Femur (tissue), 1 donor: ENCODE results near the gene OSTF1.

Source experiments
- DNase-seq: peaks from one replicate; pipeline ENCODE4 v3.0.0-alpha.2; 2017

The OSTF1 gene

DNA sequence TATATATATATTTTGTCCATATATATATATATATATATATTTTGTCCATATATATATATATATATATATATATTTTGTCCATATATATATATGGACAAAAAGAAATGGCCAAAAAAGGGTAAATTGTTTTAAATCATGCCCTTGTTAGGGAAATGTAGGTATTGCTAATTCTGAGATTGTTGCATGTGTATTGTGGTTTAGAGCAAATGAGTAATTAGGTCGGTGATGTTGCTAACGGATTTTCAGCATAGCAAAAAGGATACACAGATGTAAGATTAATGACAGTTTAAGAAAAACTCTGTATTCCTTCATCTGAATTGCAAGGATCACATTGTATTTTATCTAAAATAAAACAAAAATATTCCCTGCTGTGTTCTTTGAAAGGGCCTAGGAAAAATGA is 40.2 kb downstream of the OSTF1 start:
- DNase-seq: no peak

DNA sequence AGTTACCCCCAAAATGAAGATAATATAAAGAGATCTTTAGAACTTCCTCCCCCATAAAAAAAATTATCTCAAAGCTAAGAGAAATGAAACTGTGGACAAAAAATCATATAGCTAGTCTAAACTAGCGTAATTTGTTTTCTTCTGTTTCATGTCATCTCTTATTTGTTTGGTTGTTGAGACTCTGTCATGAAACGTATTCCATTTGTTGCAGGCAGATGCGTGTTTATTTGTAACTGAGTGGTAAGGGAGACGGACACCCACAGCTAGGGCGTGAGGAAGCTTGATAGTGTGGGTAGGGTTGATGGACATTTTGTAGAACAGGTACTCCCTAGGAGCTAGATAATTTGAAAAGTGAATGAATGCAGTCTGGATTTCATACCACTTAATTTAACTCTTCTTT is 41.9 kb downstream of the OSTF1 start:
- no peak for DNase-seq

DNA sequence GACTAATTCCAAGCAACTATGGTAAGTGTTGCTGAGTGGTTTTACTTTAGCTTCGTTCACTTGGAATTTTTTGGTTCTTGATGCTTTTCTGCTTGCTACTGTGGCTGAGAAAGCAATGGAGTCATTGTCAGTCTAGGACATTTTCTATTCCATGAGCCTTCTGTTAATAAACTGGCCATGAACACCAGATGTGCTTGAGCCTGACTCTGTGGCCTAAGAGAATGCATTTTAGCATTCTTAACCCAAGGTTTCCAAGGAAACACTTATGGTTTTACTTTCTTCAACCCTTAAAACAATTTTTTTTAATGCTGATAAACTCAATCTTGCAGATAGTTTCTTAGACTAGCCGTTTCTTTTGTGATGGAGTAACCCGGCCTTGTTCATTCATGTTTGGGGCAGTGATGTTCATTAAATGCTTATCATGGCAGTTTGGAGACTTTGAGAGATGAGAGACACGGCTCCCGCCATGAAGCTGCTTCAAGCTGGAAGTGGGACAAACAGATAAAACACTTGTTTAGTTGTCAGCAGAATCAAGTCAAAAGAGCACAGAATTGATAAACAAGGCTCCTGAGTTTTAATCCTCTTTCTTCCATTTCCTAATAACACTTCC is 42.4 kb downstream of the OSTF1 start:
- no peak for DNase-seq

DNA sequence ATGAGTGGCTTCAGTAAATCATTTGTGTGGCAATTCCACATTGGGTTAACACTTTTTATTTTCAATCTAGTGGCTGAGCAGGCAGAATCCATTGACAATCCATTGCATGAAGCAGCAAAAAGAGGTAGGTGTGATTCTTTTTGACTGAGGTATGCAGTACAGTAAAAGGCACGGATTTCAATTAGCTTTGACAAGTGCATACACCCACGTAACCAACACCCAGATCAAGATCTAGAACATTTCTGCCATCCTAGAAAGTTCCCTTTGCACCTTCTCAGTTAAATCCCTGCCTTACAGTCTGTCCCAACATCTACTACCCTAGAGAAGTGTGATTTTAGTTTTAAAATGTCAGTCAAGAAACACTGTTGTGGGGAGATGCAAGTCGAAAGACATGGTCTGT is 43.4 kb downstream of the OSTF1 start:
- no peak for DNase-seq

DNA sequence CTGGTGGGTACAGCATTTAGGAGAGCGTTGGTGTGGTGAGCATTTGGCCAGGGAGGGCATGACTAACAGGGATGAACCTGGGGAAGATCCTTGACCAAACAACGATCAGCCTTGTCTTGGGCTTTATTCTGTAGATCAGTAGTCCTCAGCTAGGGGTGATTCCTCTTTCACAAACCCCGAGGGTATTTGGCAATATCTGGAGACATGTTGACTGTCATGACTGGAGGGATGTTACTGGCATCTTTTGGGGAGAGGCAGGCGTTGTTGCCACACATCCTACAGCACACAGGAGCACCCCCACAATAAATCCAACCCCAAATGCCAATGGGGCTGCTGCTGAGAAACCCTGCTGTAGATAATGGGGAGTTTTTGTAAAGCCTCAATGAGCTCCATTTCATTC is 43.9 kb downstream of the OSTF1 start:
- no peak for DNase-seq

DNA sequence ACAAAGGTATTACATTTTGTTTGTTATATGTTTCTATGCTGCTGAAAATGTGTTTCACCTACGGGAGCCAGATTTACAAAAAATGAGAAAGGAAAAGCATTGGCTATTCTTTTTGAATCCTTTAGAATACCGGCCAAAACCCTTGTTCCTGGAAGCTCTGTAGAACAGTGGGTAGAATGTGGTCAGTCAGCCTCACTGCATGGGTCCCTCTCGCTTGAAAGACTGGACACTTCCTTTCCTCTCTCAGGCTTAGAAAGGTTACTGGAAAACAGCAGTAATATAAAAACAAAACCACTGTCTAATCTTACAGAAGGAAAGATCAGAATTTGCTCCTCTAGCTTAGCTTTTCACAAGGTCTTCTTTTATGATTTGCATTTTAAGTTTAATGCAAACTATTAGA is 45.1 kb downstream of the OSTF1 start:
- no peak for DNase-seq

DNA sequence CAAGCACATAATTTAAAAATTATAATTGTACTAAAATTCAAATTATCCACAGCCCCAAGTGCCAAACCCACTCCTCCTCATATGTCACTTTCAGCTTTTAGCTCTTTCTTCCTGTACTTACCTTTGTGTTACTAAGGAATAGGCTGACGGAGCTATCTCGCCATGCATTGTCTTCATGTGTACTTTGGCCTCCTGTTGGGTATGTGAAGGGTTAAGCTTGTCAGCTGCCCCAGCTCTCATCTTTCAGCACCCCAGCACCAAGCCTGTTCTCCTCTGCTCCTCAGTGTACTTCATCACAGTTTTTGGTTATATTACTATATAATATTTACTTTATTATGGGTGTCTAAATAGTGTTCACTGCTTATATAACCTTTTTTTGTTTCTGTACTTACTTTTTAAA is 46.2 kb downstream of the OSTF1 start:
- no peak for DNase-seq

DNA sequence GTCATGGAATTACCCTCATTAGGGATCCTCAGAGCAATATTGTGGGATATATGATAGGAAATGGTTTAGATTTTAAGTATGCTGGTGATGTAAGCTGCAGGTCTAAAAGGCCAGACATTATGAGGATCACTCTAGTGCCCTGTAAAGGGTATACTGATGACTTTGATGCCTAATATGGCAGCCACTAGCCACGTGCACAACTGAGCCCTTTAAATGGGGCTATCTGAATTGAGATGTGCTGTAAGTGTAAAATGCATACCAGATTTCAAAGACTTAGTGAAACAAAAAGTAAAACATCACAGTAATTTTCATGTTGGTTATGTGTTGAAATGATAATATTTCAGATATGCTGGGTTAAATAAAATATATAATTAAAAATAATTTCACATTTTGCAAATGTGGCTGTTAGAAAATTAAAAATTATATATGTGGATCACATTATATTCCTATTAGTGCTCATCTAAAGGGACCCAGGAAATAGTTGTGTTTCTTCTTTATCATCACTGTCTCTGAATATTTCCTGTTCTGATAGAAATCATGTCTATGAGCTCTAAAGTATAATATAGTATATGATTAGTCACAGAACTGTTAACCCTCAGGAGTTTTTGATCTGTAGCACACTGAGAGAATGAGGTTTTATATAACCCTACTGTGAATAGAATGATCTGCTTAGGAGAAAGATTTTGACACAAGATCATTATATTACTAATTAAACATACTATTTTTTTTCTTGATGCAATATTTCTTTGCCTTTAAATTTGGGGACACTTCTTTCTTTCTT is 50.1 kb downstream of the OSTF1 start:
- no peak for DNase-seq

DNA sequence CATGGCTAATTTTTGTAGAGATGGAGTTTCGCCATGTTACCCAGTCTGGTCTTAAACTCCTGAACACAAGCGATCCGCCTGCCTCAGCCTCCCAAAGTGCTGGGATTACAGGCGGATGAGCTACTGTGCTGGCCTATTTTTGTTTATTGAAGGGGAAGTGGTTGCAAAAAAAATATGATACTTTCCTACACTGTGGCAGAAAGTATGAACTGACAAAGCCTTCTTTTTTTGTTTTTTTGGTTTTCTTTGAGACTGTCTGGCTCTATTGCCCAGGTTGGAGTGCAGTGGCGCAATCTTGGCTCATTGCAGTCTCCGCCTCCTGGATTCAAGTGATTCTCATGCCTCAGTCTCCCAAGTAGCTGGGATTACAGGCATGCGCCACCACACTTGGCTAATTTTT is 50.9 kb downstream of the OSTF1 start:
- no peak for DNase-seq

DNA sequence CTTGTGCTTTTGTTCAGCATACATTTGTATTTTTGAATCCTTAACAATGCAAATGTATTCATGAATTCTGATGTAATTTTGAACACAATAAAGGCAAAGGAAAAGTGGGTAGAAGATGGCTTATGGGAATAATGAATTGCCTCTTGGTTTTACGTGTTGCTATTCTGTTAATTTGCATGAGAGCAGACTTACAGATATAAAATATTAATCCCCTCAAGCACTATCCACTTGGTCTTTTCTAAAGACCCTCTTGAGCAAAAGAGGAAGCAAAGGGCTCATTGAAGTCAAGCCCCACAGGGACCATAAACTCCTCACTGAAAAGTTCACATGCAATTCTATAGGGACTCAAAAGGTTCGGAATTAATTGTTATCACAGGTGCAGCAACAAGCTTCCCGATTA is 51.9 kb downstream of the OSTF1 start:
- no peak for DNase-seq

DNA sequence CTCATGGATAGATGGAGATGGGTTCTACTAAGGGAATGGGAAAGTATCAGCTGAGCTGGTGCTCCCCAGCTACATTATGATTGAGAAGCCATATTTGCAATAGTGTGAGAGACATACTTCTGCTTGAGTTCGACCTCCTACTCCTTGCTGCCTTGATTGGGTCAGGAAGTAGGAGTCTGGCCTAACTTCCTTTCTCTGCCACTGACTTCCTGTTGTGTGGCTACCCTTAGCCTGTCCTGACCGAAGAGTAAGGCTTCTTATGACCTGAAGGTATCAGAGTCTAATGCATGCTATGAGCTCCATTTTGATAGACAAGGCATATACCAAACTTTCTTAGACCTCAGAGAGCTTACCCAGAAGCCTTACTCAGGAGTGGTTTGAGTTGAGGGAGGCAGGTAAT is 53.9 kb downstream of the OSTF1 start:
- DNase-seq: no peak

DNA sequence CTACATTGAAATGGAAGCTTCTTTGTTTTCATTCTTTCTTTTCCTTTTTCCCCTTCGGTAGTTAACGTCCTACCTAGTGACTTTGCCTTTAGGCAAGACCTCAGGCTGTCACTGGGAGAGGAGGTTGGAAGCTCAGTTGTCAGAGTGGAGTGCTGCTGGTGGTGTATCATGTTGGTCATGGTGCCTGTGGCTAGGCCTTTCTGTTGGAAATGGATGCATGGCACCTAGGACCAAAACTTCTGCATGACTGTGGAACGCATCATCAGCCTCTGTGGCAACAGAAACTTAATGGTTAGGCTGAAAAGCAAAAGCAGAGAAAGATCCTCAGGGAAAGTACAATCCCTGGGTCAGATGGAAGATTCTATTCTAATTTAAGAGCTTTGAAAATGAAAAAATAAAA is 57.9 kb downstream of the OSTF1 start:
- no peak for DNase-seq

DNA sequence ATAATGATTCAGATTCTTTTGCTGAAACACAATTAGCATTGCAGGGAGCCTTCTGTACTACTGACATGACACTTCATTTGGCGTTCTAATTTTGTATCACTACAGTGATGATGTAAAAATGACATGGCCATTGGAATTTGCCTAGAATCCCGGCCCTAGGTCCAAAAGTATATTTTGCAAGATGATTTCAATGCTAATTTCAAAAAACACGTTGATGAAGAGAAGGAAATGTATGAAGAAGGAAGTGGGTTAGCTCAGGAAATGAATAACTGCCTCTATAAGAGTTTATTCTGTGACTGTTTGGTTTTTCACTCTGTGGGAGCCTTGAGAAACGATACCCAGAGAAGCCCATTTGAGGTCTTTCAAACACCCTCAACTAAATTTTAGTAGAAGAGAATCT is 59.3 kb downstream of the OSTF1 start:
- DNase-seq: no peak

DNA sequence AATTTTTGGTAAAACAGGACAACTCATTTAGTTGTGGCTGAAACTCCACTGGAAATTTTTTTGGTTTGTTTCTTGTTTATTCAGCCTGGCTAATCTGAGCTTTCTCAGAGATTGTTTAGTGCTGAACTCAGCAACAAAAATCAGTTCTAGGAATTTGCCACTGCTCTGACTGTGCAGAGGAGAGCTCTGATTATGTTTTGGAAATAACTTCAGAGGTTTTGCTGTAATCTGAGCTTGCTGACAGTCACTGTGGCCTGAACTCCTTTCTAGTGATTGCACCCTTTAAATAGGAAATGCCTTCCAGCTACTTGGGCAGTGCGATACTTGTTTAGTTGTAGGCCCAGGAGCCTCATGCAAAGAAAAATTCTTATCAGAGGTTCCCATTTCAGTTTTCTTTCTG is 60.2 kb downstream of the OSTF1 start:
- DNase-seq: peak; percentile 42

DNA sequence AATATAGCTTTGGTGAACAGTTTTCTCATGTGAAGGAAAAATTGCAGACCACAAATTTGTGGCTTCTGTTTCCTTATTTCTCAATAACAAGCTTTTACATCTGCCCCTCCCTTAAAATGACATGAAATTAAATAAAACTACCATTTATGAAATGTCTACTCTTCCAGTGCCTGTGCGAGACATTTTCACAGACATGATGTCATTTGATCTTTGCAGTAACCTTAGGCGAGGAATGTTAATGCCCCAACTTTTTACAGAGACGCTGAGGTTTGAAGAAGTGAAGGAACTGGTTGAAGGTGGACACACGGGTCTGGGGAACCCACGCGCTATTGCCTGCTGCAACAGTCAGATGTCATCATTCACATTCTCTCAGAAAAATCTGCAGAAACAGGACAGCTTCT is 61.5 kb downstream of the OSTF1 start:
- DNase-seq: peak; percentile 25

DNA sequence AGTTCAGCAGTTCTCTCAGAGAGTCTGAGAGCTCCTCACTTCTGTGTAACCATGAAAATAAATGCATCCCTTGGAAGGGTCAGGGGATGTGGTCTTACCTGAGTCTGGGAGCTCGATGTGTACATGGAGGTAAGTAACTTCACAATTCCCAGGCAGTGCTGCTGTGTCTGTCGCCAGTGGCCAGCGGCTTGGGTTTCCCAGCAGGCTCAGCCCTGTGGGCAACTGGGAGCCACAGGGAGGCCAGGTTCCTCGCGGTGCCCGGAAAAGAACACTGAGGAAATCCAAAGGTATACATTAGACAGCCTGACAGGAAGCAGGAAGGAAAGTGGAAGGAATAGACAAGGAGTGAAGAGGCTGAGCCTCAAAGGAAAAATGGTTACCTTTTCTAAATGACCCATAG is 62.2 kb downstream of the OSTF1 start:
- DNase-seq: no peak

DNA sequence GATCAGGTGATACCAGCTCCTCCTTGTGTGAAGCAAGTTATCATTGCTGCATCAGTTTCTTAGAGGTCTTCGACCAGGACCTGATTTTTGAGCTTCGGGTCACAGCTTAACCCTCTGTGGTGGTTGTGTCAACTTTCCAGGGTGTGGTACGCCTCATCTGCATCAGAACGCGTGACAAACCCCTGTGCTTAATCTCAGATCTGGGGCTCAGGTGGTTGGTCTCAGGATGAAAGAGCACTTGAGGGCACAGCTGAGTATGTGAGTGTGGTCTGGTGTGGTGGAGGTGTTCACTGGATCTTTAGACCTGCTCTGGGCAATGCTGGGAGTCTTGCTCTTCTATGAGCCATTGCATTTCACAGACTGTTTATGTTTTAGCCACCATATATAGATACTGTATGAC is 64.1 kb downstream of the OSTF1 start:
- no peak for DNase-seq

DNA sequence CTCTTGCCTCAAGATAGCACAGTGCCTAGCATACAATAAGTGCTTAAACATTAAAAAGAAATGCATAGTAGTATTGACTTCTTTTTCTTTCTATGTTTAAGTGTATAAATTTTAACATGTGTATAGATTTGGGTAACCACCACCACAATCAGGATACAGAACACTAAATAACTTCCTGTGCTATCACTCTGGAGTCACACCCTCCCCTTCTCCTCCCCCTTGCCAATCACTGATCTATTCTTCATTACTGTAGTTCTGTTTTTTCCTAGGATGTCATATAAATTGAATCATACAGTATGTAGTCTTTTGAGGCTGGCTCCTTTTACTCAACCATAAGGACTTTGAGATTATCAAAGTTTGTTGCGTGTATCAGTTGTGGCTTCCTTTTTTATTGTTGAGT is 68.5 kb downstream of the OSTF1 start:
- DNase-seq: no peak

DNA sequence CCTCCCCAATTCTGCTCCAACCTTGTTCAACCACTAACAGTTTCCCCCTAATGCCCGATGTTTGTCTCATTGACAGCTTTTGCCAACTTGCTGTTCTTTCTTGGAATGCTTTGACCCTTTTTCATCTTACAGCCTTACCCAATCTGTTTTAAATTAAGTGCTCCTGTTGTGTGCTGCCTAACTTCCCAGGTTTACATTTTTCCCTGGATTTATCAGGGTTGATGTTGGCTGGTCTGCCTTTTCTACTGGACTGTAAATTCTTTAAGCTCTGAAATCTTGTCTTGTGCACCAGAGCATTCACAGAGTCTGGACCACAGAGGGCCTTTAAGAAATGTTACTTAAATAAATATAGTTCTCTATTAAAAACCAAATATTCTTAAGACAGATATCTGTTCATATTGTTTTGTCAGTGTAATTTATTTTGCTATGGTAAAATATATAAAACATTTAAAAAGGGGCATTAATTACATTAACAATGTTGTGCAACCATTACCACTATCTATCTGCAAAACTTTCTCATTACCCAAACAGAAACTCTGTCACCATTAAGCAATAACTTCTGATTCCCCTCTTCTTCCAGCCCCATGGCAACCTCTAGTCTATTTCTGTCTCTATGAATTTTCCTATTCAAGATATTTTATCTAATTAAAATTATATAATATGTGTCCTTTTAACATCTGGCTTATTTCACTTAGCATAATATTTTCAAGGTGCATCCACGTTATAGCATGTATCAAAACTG is 73.0 kb downstream of the OSTF1 start:
- DNase-seq: no peak

DNA sequence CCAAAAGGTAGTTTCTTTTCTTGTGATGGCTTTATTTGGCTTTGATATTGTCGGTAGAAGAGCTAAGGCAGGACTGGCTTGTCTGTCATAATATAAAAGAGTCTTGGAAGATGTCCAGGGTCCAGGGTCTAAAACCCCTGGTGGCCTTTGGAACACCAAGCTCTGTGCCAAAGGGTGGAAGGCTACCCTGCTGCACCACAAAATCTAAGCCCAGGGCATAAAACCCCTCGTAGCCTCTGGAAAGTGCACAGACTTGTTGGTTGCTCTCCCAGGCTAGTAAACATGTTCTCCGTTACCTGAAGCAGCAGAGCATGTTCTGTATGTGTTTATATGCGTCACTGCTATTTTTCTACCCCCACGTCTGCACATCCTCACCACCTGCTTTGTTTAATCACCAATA is 75.5 kb downstream of the OSTF1 start:
- no peak for DNase-seq

DNA sequence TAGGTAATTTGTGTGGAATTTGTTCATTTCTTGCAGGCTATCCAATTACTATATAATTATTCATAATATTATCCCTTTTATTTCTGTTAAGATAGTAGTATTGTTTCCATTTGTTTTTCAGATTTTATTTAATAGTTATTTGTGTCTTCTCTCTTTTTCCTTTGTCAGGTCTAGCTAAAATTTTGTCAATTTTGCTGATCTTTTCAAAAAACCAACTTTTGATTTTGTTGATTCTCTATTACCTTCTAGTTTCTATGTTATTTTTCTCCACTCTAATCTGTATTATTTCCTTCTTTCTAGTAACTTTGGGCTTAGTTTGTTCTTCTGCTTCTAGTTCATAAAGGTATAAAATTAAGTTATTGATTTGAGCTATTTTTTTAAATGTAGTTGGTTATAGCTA is 76.3 kb downstream of the OSTF1 start:
- DNase-seq: no peak

DNA sequence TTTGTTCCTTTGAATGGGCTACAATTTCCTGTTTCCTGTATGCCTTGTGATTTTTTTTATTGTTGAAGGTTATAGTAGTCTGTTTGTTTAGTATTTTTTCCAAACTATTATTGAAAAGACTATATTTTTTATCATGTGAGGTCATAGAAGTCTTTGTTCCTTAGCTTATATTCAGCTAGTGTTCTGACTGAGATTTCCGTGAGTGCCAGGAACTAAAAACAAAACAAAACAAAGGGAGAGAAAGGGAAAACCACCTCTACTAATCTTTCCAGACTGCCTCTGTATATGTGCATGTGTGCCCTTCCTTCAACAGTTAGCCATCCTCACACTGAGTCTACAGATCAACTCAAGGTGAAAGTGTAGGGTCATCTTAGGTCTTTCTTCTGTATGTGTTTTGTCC is 79.0 kb downstream of the OSTF1 start:
- no peak for DNase-seq

DNA sequence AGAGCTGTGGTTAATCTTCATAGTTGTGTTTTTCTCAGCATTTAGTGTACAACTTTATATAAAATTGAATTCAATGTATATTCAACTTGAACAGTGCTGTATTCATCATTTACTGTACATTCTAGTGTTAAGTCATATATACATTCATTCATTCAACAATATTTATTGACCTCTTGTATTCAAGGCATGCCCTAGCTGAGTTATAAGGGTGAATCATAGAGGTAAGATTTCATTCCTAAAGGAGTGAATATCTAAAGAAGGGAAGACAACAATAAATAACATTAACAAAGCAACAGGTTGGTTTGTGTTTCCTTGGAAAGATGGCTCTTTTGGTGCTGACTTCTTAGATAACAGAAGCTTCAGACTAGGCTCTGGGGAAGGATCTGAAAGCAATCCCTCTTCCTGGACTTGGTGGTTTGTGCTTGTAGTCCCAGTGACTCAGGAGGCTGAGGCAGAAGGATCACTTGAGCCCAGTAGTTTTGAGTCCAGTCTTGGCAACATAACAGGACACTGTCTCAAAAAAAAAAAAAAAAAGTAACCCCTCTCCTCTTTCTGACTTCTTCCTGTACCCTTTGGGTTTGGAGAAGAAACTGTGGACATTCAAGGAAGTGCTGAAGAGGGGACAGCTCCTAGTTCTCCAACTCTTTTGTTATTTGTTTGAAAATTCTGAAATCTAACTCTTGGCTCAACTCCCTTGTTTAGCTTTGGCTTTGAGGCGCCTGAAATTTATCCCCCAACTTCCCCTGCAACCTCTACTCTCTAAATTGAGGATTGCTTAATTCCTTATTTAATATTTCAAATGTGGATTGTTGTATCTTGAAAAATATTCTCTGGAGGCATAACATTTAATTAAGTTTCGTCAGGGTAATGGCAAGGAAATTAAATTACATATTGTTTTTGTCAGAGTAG is 80.2 kb downstream of the OSTF1 start:
- DNase-seq: no peak
